ENCODE measurements around the gene PODXL. TPM values are rescaled to one million over a fixed set of nuclear protein-coding genes. Genes with fewer than 3 reads are reported as not detected.

Gene PODXL
- total RNA-seq, 4 donors from 2014 or later, result 24.5 to 40.3 (median 31.3) TPM

DNA sequence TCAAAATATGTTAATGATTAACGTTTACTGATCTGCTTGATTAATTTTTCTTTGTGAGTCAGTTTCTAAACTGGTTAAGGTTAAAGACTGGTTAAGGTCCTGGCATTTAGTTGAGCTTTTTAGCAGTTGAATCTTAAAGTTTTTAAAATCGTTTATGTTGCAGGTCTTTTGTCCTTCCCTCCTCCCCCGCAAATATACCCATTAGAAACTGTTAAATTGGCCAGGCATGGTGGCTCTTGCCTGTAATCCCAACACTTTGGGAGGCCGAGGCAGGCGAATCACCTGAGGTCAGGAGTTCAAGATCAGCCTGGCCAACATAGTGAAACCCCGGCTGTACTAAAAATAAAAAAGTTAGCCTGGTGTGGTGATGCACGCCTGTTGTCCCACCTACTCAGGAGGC lies 100.9 kb downstream of the PODXL start:
- peaks cover 0 to 16% (median 0%) of the 10 kb centered on the region in 4 donors for H3K36me3 ChIP-seq
- H3K4me3 ChIP-seq, result no peak overlapping the region
- H3K4me1 ChIP-seq, result peaks cover 0 to 5% (median 0%) of the 10 kb centered on the region in 4 donors
- no peak overlapping the region for H3K27ac ChIP-seq (replicated peaks in 1 of 4)
- DNase-seq (ENCODE audit: extremely low spot score), result no peak
- H3K9me3 ChIP-seq, result no peaks in the 10 kb centered on the region
- TF ChIP-seq POLR2AphosphoS5 (IDR thresholded peaks at IDR 0.05), result no peak
- TF ChIP-seq, protein P1, sequence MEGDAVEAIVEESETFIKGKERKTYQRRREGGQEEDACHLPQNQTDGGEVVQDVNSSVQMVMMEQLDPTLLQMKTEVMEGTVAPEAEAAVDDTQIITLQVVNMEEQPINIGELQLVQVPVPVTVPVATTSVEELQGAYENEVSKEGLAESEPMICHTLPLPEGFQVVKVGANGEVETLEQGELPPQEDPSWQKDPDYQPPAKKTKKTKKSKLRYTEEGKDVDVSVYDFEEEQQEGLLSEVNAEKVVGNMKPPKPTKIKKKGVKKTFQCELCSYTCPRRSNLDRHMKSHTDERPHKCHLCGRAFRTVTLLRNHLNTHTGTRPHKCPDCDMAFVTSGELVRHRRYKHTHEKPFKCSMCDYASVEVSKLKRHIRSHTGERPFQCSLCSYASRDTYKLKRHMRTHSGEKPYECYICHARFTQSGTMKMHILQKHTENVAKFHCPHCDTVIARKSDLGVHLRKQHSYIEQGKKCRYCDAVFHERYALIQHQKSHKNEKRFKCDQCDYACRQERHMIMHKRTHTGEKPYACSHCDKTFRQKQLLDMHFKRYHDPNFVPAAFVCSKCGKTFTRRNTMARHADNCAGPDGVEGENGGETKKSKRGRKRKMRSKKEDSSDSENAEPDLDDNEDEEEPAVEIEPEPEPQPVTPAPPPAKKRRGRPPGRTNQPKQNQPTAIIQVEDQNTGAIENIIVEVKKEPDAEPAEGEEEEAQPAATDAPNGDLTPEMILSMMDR (IDR thresholded peaks at IDR 0.05), result no peak
- no peak for TF ChIP-seq POLR2A (IDR thresholded peaks at IDR 0.05; ENCODE audit: low read depth)
- TF ChIP-seq EP300 (IDR thresholded peaks at IDR 0.05), result no peak
- H3K27me3 ChIP-seq, result no peaks in the 10 kb centered on the region
- intact Hi-C loops (cut with DNase I), result no loop called here
- WGBS, result 91% methylated on average over 7 of the region's 7 CpGs

DNA sequence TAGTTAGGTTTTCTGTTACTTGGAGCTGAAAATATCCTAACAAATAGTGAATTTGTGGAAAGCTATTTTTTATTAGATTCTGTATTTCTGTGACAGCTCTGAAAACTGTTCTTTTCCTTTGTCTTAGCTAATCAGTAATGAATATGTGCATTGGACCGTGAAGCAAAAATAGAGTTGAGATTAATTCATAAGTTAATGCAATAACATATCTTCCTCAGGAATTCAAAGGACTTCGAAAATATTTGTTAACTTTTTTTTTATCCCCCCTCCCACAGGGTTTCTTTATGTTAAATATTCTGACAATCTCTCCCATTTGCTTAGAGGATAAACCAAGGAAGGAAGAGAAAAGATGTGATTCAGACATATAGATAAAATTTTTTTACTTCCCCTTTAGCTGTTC lies 101.4 kb downstream of the PODXL start:
- no peak for DNase-seq (ENCODE audit: extremely low spot score)
- Histone ChIP-seq H3K4me3 (no peak overlapping the region), H3K27ac (replicated peaks in 1 of 4) (no peak overlapping the region), H3K36me3 (peaks cover 0 to 11% (median 2%) of the 10 kb centered on the region in 4 donors), H3K9me3 (no peaks in the 10 kb centered on the region), H3K27me3 (no peaks in the 10 kb centered on the region), H3K4me1 (peaks cover 0 to 5% (median 0%) of the 10 kb centered on the region in 4 donors)
- intact Hi-C loops (cut with DNase I), result no loop called here
- no peak for TF ChIP-seq EP300 (IDR thresholded peaks at IDR 0.05)
- no peak for TF ChIP-seq POLR2A (IDR thresholded peaks at IDR 0.05; ENCODE audit: low read depth)
- no peak for TF ChIP-seq POLR2AphosphoS5 (IDR thresholded peaks at IDR 0.05)
- TF ChIP-seq, protein P1 (IDR thresholded peaks at IDR 0.05), result no peak
- WGBS, result 93% methylated on average over 2 of the region's 2 CpGs

DNA sequence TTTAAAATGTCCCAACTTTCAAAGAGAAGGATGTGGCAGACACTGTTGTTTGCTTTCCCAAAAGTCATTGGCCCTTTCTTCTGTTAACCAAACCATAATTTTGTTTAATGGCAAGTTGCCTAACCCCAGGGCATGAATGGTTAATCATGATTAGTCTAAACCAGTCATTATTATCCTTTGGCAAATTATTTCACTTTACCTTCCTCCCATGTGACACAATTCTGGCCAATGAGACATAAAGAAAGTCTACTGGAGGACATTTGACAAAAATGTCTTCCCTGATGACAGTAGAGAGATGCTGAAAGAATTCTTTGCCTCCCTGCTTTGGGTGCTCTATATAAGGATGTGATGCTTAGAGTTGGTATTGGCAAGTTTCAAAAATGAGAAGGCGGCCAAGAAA lies 101.9 kb downstream of the PODXL start:
- TF ChIP-seq, protein P1 (IDR thresholded peaks at IDR 0.05), result no peak
- no peak for TF ChIP-seq POLR2AphosphoS5 (IDR thresholded peaks at IDR 0.05)
- TF ChIP-seq EP300 (IDR thresholded peaks at IDR 0.05), result no peak
- no peak for TF ChIP-seq POLR2A (IDR thresholded peaks at IDR 0.05; ENCODE audit: low read depth)
- intact Hi-C loops (cut with DNase I), result no loop called here
- peaks cover 0 to 5% (median 0%) of the 10 kb centered on the region in 4 donors for H3K4me1 ChIP-seq
- 89% methylated on average over 1 of the region's 1 CpG for WGBS
- no peak for DNase-seq (ENCODE audit: extremely low spot score)
- H3K27me3 ChIP-seq, result no peaks in the 10 kb centered on the region
- H3K36me3 ChIP-seq, result peaks cover 0 to 13% (median 5%) of the 10 kb centered on the region in 4 donors
- no peak overlapping the region for H3K4me3 ChIP-seq
- no peak overlapping the region for H3K27ac ChIP-seq (replicated peaks in 1 of 4)
- H3K9me3 ChIP-seq, result no peaks in the 10 kb centered on the region

Other genes starting within 250 kb of the PODXL start
- gene MKLN1, start 228.8 kb downstream of the PODXL start, total RNA-seq, result 10 to 100 TPM; 37.9 to 55.2 (median 41.3) TPM

Measured in esophagus muscularis mucosa (tissue), 4 donors.